GM12891 (cell line): Measurements from ENCODE around the gene HOXA6.

Experiments
- POLR2A ChIP-seq: IDR thresholded peaks from 2 replicates; pipeline ENCODE4 v1.6.1; 2011; ENCODE audit warnings: low read depth, low read length, control low read depth
- POLR2AphosphoS5 ChIP-seq: IDR thresholded peaks from 2 replicates; pipeline ENCODE4 v1.6.1; 2011; ENCODE audit warnings: low read depth, low read length, control low read depth

DNA sequence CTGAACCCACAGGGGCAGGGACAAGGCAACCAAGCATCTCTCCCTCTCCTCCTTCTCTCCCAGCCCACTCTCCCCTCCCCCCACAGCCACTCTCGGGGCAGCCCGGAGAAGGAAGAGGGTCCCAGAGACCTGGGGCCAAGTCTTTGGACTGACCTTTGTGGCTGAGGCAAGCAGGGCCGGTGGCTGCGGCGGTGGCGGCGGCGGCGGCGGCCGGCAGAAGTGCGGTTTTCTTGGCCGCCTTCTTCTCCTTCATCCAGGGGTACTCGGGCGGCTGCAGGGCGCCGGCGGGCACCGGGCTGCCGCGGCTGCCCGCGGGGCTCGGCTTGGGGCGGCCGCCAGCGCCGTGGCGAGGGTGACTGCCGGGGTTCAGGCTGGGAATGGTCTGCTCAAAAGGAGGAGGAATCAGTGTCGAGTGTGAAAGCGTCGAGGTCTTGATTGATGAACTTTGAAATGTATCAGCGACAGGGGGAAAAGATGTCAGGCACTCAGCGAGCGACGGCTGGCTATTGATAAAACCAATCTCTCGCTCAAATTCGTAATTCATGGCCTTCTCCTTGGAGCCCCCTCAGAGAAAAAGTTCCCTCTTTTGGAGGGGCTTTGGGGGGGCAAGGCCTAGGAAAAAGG is 45.5 kb downstream of the HOXA6 start:
- TF ChIP-seq POLR2A (no peak), POLR2AphosphoS5 (no peak)
